Ishikawa (cell line): Measurements from ENCODE around the gene SOBP.

Experiments
- CEBPB ChIP-seq: IDR thresholded peaks from 2 replicates; pipeline ENCODE4 v1.6.1; 2012
- CREB1 ChIP-seq: IDR thresholded peaks from 2 replicates; pipeline ENCODE4 v1.6.1; 2012; ENCODE audit warnings: low read depth
- EGR1 ChIP-seq: IDR thresholded peaks from 2 replicates; pipeline ENCODE4 v1.6.1; 2012
- EP300 ChIP-seq: IDR thresholded peaks from 2 replicates; pipeline ENCODE4 v1.6.1; 2012; ENCODE audit warnings: borderline replicate concordance
- FOXM1 ChIP-seq: IDR thresholded peaks from 2 replicates; pipeline ENCODE4 v1.6.1; 2012; ENCODE audit warnings: low read depth, borderline replicate concordance
- NFIC ChIP-seq: IDR thresholded peaks from 2 replicates; pipeline ENCODE4 v1.6.1; 2012
- RAD21 ChIP-seq: IDR thresholded peaks from 2 replicates; pipeline ENCODE4 v1.6.1; 2012; ENCODE audit warnings: low read depth
- TAF1 ChIP-seq: IDR thresholded peaks from 2 replicates; pipeline ENCODE4 v1.6.1; 2012; ENCODE audit warnings: low read depth, mild to moderate bottlenecking
- TCF12 ChIP-seq: IDR thresholded peaks from 2 replicates; pipeline ENCODE4 v1.6.1; 2012; ENCODE audit warnings: low read depth
- TEAD4 ChIP-seq: IDR thresholded peaks from 2 replicates; pipeline ENCODE4 v1.6.1; 2012
- YY1 ChIP-seq: IDR thresholded peaks from 2 replicates; pipeline ENCODE4 v1.6.1; 2012; ENCODE audit warnings: low read depth
- ZBTB7A ChIP-seq: IDR thresholded peaks from 2 replicates; pipeline ENCODE4 v1.6.1; 2012; ENCODE audit warnings: low read depth
- TF ChIP-seq, protein P1 (sequence below): IDR thresholded peaks from 2 replicates; pipeline ENCODE4 v1.6.1; 2012
- TF ChIP-seq, protein P2 (sequence below): IDR thresholded peaks from 2 replicates; pipeline ENCODE4 v1.6.1; 2012
- TF ChIP-seq, protein P3 (sequence below): IDR thresholded peaks from 2 replicates; pipeline ENCODE4 v1.6.1; 2012; ENCODE audit warnings: low read depth, mild to moderate bottlenecking

Gene SOBP

DNA sequence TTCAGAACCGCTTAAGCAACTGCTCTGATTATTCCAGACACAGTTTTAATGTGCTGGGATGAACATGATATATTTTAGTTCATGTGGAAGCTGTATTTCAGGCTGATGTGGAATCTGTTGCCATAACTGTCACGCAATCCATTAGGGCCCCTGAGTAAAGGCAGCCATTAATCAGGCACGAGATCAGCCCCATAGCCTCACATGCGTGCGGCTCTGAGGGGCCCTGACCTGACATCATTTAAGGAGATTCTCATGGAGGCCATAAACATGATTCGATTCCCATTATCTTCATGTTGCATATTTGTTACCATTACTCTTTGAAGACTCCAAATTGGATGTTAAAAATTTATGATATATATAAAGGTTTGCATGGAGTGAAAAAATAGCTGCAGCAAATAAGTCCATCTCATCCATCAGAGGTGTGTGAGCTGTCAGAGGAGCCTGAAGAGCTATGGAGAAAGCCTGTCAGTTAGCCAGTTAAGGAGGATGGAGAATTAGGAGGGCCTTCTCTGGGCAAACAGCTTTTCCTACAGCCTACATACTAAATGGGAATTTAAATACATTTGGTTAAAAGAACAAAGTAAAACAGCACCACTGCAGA lies 89.6 kb downstream of the SOBP start:
- TF ChIP-seq RAD21 (no peak), FOXM1 (no peak), YY1 (no peak), EGR1 (no peak), EP300 (no peak), TEAD4 (no peak), NFIC (no peak), CREB1 (no peak), TAF1 (no peak), TCF12 (no peak), ZBTB7A (no peak), CEBPB (no peak)
- TF ChIP-seq, protein P1, sequence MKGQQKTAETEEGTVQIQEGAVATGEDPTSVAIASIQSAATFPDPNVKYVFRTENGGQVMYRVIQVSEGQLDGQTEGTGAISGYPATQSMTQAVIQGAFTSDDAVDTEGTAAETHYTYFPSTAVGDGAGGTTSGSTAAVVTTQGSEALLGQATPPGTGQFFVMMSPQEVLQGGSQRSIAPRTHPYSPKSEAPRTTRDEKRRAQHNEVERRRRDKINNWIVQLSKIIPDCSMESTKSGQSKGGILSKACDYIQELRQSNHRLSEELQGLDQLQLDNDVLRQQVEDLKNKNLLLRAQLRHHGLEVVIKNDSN, result no peak
- TF ChIP-seq, protein P2, sequence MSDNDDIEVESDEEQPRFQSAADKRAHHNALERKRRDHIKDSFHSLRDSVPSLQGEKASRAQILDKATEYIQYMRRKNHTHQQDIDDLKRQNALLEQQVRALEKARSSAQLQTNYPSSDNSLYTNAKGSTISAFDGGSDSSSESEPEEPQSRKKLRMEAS, result no peak
- TF ChIP-seq, protein P3, sequence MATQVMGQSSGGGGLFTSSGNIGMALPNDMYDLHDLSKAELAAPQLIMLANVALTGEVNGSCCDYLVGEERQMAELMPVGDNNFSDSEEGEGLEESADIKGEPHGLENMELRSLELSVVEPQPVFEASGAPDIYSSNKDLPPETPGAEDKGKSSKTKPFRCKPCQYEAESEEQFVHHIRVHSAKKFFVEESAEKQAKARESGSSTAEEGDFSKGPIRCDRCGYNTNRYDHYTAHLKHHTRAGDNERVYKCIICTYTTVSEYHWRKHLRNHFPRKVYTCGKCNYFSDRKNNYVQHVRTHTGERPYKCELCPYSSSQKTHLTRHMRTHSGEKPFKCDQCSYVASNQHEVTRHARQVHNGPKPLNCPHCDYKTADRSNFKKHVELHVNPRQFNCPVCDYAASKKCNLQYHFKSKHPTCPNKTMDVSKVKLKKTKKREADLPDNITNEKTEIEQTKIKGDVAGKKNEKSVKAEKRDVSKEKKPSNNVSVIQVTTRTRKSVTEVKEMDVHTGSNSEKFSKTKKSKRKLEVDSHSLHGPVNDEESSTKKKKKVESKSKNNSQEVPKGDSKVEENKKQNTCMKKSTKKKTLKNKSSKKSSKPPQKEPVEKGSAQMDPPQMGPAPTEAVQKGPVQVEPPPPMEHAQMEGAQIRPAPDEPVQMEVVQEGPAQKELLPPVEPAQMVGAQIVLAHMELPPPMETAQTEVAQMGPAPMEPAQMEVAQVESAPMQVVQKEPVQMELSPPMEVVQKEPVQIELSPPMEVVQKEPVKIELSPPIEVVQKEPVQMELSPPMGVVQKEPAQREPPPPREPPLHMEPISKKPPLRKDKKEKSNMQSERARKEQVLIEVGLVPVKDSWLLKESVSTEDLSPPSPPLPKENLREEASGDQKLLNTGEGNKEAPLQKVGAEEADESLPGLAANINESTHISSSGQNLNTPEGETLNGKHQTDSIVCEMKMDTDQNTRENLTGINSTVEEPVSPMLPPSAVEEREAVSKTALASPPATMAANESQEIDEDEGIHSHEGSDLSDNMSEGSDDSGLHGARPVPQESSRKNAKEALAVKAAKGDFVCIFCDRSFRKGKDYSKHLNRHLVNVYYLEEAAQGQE, result no peak

DNA sequence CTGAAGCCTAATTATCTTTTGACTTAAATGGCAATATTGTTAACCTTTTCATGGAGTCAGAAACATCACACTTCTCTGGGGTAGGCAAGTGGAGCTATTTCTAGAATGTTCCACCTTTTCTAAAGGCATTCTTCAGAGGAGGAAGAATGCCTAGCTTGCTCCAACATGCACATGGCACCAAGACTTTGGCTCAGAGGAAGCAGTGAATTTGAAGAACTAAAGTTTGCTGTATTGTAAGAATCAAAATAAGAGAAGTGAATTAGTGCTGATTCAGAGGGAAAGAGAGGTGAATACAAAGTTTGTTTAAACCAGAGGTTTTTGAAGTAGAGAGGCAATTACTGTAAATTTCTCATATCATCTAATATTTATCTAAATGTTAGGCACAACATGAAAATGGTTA lies 92.2 kb downstream of the SOBP start:
- TF ChIP-seq, protein P1, result no peak
- TF ChIP-seq NFIC, result no peak
- no peak for TF ChIP-seq FOXM1
- no peak for TF ChIP-seq EP300
- TF ChIP-seq ZBTB7A, result no peak
- no peak for TF ChIP-seq RAD21

DNA sequence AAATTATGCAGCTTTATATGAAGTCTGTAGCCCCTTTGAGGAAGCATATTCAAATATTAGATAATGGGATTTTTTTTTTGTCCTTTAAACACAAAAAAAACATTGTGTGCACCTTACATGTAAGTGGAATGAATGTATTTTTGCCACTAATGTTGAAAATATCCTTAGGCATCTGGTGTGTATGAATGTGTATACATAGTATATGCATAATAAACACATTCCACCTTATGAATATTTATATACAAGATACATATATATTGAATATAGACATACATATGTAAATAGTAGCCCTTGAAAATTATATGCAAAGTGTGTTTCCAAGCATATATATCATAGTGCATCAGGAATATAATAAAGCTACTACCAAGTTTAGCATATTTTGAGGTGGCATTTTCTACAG lies 94.8 kb downstream of the SOBP start:
- no peak for TF ChIP-seq RAD21
- no peak for TF ChIP-seq CREB1
- TF ChIP-seq, protein P1, result no peak
- no peak for TF ChIP-seq YY1
- TF ChIP-seq, protein P3, result no peak
- TF ChIP-seq NFIC, result no peak
- TF ChIP-seq FOXM1, result no peak
- no peak for TF ChIP-seq CEBPB
- TF ChIP-seq TEAD4, result no peak
- TF ChIP-seq EP300, result no peak
- no peak for TF ChIP-seq EGR1
- no peak for TF ChIP-seq ZBTB7A
- TF ChIP-seq TAF1, result no peak
- no peak for TF ChIP-seq TCF12
- TF ChIP-seq, protein P2, result no peak

DNA sequence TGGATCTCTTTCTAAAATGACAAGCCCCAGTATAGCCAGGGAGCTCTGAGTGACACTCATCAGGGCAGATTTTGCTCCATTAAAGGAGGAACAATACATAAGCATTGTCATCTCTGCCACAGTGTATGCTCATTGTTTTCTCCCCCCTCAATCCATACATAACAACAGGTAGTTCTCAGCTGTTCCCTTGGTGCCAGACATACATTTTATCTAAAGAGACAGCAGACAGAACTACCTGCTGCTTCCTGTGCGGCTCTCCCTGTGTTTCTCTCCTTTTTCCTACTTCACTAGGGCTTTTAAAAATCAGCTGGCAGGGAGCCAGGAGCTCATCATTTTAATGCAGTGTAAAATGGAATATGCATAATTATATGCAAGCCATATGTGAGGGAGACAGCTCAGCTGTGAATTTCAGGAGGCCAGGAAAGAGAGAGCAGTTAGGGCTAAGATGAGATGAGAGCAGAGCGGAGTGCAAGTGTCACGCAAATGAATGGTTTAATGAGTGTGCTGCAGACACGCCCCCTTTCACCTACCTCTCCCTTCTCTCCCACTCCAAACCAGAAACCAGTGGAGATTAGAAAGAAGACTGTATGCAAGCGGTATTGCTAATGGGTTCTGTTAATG lies 96.0 kb downstream of the SOBP start:
- TF ChIP-seq EGR1, result no peak
- TF ChIP-seq, protein P2, result no peak
- peak; percentile 66 for TF ChIP-seq NFIC

DNA sequence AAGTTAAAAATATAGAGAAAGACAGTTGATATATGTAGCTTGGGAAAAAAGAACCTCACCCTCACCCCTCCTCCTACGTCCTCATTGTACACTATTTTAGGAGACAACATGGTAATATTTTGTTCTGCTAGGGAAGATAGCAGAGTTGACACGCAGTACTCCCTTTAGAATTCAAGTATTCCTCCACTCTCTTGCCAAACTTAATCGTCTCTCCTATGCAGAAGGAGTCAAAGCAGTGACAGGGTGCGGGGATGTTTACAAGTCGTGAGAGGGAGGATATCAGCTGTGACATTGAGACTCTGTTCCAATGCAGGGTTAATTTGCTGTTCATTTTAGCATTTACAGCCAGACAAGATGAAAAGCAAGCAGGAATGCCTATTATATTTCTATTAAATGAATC lies 97.5 kb downstream of the SOBP start:
- TF ChIP-seq CEBPB (no peak), NFIC (no peak), ZBTB7A (no peak)

DNA sequence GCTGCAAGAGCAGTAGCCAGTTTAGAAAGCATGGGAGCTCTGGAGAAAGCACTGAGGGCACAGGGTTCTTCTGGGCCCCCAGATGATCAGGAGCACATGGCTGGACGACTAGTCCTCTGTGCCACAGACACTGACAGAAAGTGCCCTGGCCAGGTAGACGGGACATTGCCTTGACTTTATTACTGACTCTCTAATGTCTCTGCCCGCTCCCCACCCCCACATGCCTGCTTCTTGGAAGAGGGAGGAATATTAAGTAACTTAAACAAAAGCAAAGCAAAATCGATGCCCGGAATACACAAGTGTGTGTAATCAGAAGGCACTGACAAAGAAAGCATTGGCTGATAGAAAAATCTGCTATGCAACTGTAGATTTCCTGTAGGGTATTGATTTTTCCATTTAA lies 99.3 kb downstream of the SOBP start:
- TF ChIP-seq ZBTB7A (no peak), EP300 (no peak), CREB1 (no peak)
- TF ChIP-seq, protein P3, result no peak
